Activated naive CD8-positive, alpha-beta T cell treated with anti-CD3 and anti-CD28 coated beads, Interleukin-2, amount 50 U/mL, for 16 hours (primary cell): Measurements from ENCODE around the gene LLPH.

Experiments used
- DNase-seq: peaks from one replicate; pipeline ENCODE4 v3.0.0-alpha.2; 2020; ENCODE audit warnings: low read depth, low spot score

LLPH gene

DNA sequence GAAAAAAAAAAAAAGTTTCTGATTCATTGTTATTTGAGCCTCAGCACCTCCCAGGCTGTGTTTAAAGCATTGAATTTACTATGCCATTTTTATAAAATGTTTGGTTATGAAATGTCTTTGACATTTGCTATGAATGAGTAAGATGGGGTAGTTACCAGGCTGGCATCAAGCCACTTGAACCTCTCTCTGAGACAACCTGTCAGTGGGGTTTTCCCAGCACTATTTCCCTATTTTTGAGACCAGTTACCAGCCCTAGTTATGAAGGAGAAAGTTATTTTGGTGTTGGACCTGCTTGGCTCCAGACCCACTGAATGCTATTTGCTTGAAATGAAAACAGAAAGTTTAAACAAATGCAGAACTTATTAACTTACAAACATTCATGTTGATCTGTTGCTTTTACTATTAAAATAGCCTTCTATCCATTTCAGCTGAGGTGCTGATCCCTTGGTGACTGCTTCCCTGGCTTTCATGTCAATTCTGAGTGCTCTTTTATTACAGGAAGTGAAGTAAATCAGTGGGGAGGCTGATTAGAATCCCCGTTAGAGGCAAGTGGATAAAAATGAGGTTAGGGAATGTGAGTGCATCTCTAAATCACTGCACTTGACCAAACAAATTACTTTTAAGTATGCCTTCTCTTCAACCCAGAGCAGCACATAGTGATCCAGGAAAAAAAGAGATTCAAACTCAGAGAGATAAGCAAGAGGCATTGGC is 37.8 kb downstream of the LLPH start:
- no peak for DNase-seq

DNA sequence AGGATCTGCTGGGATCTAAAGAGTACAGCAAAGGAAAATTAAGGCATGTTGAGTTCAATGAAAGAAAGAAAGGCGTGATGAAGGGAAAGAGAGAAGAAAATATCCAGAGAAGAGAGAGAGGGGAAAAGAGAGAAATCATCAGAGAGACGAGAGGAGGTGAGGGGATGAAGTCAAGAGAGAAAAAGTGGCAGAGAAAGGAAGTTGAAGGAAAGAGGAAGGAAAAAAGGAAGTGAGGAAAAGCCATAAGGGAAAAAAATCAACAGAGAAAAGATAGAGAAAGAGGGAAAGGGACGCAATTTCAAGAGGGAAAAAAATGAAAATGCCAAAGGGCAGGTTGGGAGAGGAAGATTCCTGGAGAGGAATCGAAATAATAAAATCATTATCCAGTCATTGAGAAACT is 40.4 kb downstream of the LLPH start:
- no peak for DNase-seq

DNA sequence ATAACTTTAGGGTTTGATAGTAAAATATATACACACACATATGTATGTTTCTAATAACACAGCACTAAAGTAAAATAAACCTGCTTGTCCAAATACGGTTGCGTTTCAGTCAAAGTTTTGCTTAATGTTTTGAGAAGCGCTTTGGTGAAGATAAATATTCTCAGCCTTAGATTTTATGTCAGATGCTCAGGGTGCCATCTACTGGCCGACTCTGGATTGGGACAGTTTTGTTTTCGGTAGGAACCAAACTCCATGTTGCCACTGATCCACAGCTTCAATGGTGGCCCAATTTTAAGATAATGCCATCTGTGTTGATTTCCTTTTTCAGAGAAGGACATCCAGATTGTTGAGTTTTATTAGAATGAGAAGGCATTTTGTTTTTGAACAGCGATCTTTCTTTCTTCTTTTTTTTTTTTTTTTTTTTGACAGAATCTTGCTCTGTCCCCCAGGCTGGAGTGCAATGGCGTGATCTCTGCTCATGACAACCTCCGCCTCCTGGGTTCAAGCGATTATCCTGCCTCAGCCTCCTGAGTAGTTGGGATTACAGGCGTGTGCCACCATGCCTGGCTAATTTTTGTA is 43.1 kb downstream of the LLPH start:
- no peak for DNase-seq

DNA sequence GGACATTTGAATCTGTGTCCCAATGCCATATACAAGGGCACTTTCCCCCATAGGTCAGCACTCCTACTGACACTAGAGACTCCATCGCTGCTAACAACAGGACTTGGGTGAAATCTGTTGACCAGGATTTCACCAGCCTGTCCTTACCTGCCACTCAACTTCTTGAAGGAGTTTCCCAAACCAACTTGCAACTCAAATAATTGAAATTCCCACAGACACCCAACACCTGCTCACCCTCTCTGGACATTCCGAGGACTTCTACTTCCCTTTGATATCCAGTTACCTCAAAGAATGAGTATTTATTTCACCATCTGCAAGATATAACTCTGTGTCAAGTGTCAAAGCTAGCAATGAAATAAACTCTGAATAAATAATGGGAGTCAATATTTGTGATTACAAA is 44.6 kb downstream of the LLPH start:
- no peak for DNase-seq

DNA sequence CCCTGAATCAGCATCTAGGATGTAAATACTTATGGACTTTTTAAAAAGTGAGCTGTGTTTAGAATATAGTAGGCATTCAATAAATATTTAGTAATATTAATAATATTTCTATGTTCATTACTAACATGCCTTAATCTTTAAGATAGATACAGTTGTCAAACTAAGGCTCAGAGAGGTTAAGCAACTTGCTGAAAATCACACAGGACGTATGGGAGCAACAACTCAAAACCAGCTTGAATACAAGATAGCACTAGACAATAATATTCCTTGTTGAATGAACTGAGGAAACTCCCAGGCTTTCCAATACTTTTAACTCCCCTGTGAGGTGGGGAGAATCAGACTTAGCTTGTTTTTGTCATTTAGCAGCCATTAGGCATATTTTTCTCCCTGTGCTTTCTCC is 45.3 kb downstream of the LLPH start:
- DNase-seq = no peak

DNA sequence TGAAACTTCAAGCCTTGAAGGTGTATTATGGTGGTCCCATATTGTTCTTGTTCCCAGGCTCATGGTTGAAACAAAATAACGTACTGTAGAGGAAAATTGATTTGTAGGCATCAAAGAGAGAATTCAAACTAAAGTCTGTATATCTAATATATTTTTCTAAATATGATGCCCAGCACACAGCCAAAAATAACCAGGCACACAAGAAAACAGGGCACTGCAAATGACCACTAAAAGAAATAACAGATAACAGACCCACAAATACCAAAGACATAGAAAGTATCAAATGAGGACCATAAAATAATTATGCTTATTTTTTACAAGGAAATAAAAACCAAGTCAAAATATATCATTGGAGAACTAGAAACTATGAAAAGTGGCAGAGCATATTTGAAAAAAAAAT is 46.8 kb downstream of the LLPH start:
- DNase-seq = no peak

DNA sequence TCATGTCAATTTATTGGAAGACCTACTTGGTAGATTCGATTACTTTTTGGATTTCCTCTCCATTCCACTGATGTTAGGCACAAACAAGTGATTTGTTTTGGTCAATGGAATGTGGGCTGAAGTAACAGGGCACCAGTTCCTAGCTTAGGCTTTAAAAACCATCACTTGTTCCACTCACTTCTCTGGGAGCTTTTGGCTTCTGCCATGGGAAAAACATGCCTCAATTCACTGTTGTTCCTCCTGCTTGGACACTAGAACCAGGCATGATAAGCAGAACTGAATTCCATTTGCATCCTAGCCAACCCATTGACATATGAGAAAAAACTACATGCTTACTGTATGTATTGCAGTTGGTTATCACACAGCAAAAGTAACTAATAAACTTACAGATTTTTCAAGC is 47.8 kb downstream of the LLPH start:
- DNase-seq = no peak

DNA sequence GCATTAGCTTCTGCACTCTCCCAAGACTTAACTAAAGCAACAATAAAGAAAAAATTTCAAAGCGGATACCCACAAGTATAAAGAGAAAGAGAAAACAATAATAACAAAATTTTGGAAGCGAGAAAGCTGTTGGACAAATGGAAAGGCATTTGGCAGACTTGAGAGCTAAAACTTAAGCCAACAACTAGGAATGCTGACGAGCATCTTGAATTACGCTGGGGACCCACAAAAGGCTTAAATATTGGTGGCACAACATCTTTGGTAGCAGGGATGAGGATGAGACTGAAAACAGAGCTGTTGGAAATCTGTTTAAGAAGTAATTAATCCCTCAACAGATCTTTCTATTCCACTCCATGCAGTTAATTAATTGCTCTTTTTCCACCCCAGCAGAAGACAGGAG is 49.8 kb downstream of the LLPH start:
- no peak for DNase-seq

DNA sequence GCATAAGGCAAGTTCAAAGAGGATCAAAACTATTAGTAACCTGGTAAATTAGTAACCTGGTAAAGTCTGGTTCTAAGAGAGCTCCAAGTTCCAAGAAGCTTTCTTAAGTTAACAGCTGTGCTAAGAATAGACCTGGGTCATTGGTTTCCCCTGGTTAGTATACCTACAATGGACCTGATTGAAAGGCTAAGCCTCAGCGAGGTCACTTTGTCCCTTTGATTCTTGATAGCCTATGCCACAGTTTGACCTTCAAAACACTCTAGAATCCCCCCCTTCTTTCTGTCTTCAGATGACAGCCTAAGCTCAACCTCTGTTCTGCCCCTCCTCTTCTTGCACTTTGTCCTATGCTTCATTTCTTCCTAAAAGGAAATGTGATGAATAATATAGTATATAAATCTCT is 53.0 kb downstream of the LLPH start:
- no peak for DNase-seq

DNA sequence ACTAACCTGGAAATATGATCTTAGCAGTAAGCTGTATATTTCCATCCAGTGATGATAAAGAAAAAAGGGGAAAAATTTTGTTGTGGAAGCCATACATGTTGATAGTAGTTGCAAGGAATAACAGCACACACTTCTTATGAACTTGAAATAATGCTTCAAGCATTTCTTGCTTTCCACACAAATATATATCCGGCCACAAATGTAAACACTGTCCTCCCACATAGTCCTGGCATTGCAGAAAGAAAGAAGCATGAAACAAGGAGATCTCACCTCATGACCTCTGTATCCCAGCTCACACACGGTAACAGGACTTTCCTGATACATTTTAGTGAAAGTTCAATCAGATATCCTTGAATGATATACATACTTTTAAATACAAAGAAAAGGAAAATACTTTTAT is 56.0 kb downstream of the LLPH start:
- no peak for DNase-seq

DNA sequence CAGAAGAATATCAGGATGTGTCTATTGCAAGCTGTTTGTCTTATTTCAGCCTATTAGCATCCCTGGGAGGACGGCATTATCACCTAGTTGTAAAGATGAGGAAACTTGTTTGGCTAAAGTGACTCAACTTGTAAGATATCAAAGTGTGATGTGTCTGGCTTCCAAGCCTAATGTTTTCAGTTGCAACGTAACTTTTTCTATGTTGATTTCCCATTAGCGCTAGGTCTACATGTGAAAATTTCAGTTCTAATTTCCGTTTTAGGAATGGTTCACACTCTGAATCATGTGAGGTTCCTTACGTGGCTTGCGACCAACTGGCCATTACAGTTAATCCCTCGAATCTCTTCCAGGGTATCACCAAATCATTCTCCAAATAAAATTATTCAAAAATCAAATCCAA is 58.0 kb downstream of the LLPH start:
- no peak for DNase-seq

DNA sequence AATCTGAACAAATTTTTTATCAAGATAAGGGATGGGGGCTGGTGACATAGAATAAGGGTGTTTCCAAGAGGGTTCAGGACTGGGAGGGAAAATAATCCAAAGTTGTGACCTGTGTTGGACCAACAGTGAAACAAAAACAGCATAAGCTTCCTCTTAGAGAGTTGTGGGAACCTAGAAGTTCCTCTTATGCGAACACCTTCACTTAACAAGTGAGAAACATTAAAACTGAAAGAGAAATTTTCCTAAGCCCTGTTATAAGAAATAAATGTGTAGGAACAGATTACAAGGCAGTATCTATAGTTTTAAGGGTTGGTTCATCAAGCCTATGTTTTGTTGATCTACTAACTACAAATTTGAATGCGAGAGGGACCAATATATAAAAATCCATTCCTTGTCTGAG is 58.4 kb downstream of the LLPH start:
- DNase-seq = no peak

DNA sequence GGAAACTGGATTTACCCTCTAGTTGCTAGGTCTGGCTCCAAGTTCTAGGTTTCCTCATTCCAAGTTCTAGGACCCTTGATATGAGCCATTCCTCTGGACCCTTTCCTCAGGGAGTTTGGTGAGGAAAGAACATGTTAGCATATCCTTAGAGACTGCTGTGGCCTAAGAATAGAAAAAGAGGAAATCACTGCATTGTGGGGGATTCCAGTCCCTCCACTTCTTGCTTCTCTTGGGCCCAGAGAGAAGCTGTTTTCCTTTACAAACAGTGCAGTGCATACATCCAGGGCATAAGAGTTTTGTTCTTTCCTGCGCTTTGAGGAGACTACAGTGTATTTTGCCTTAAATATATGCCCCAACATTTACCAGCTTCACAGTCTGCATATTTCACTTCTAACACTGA is 59.0 kb downstream of the LLPH start:
- DNase-seq = no peak

DNA sequence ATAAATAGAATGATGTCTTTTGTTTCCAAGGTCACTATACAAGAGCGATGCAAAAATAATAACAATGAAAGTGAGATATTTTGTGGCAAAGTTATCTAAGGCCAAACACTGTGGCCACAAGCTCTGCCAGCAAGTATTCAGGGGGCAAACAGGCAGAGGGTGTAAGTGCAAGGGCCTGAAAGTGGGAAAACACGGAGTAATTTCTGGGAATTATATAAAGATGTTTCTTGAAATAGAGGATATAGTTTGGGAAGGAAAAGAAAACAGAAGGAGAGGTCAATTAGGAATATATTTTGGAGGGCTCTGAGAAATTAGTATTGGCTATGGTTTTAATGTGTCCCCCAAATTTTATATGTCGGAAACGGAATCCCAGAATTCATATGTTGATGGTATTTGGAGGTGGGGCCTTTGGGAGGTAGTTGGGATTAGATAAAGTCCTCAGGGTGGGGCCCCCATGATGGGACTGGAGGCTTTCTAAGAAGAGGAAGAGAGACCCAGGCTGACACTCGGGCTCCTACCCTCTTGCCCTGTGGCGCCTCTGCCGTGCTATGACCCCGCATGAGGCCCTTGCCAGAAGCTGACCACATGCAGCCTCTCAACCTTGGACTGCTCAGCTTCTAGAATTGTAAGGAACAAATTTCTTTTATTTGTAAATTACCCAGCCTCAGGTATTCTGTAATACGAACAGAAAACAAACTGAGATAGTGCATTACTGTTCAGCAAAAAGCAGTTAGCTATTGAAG is 60.0 kb downstream of the LLPH start:
- no peak for DNase-seq

DNA sequence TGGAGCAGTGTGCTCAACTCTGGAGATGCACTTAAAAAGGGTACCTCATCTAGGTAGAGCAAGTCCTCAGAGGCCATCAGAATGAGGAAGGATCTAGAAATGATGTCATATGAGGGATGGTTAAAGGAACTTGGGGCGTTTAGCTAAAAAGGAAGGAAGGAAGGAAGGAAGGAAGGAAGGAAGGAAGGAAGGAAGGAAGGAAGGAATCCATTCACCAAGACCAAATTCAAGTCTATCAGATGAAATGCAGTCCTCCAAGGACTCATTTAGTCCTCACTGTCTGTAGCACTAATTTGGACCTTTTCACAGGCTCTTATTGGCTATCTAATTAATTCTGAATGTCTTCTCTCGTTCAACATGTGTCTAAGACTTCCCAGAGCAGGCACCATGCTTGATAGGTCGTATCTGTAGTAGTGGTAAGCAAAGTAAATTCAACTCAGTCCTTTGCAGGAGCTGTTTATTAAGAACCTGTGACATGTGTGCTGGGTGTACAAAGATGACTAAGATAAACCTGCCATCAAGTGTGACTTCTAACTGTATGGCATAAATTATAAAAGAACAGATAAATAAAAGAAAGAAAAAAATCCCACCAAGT is 63.5 kb downstream of the LLPH start:
- no peak for DNase-seq
